ENCODE measurements around the gene ZACN. TPM values are rescaled to one million over a fixed set of nuclear protein-coding genes. Genes with fewer than 3 reads are reported as not detected.

ZACN gene
- total RNA-seq, 2 experiments from 2014 or later = 0.76 to 1.2 TPM

- no peaks in the 10 kb centered on the region for H3K9me3 ChIP-seq (ENCODE audit: low read length)
- TF ChIP-seq CTCF (conservative IDR thresholded peaks at IDR 0.05; ENCODE audit: low read length) (peak; percentile 62), EZH2phosphoT487 (IDR thresholded peaks at IDR 0.05; ENCODE audit: borderline replicate concordance, low read depth, low read length) (no peak)
- H3K79me2 ChIP-seq (ENCODE audit: insufficient read depth, low read depth, low read length) = no peaks in the 10 kb centered on the region
- ChIA-PET CTCF (ENCODE audit: unreplicated experiment) (interaction anchor here (0.6 to 1.8 kb wide), 5 partner anchors 21 to 185 kb away, joined by 3 to 11 read pairs (median 4); no protein-coding TSS in a partner anchor), POLR2A (interaction anchor here (1.0 to 2.9 kb wide), 4 partner anchors 51 to 57 kb away, joined by 3 to 9 read pairs (median 6); no protein-coding TSS in a partner anchor)
- H3K36me3 ChIP-seq (ENCODE audit: insufficient read depth, low read length) = no peaks in the 10 kb centered on the region
- peak; percentile 43 for DNase-seq (ENCODE audit: low spot score)
- no peak overlapping the region for H2AFZ ChIP-seq (ENCODE audit: low read length)
- no TSS peak for BruUV-seq (replicated peaks)
- intact Hi-C loops (cut with micrococcal nuclease; ENCODE audit: unreplicated experiment) = no loop called here
- H4K20me1 ChIP-seq (ENCODE audit: insufficient read depth, low read length) = no peaks in the 10 kb centered on the region
- H3K4me1 ChIP-seq (ENCODE audit: insufficient read depth, low read length, poor library complexity, severe bottlenecking) = peaks cover 22% of the 10 kb centered on the region
- no peak overlapping the region for H3K27ac ChIP-seq (ENCODE audit: low read depth, low read length, poor library complexity, severe bottlenecking)
- no peaks in the 10 kb centered on the region for H3K9me2 ChIP-seq (ENCODE audit: insufficient read depth, low read length)
- no peak overlapping the region for H3K4me3 ChIP-seq (ENCODE audit: low read depth, low read length, poor library complexity, severe bottlenecking)
- no peak overlapping the region for H3K4me2 ChIP-seq (ENCODE audit: low read length)
These were observed 45.8 kb downstream of the ZACN start for GRCh38 chr17:76124582-76125390.

- H3K36me3 ChIP-seq (ENCODE audit: insufficient read depth, low read length) = no peaks in the 10 kb centered on the region
- ChIA-PET POLR2A (interaction anchor here (1.0 to 2.9 kb wide), 4 partner anchors 51 to 66 kb away, joined by 3 to 9 read pairs (median 4); no protein-coding TSS in a partner anchor), CTCF (ENCODE audit: unreplicated experiment) (interaction anchor here (1.3 kb wide), 1 partner anchor 28 kb away, joined by 3 read pairs; no protein-coding TSS in a partner anchor)
- H4K20me1 ChIP-seq (ENCODE audit: insufficient read depth, low read length) = no peaks in the 10 kb centered on the region
- H3K9me2 ChIP-seq (ENCODE audit: insufficient read depth, low read length) = no peaks in the 10 kb centered on the region
- peaks cover 19% of the 10 kb centered on the region for H3K4me1 ChIP-seq (ENCODE audit: insufficient read depth, low read length, poor library complexity, severe bottlenecking)
- H3K27ac ChIP-seq (ENCODE audit: low read depth, low read length, poor library complexity, severe bottlenecking) = no peak overlapping the region
- intact Hi-C loops (cut with micrococcal nuclease; ENCODE audit: unreplicated experiment) = no loop called here
- H3K4me3 ChIP-seq (ENCODE audit: low read depth, low read length, poor library complexity, severe bottlenecking) = no peak overlapping the region
- DNase-seq (ENCODE audit: low spot score) = no peak
- H3K4me2 ChIP-seq (ENCODE audit: low read length) = no peak overlapping the region
- H3K79me2 ChIP-seq (ENCODE audit: insufficient read depth, low read depth, low read length) = no peaks in the 10 kb centered on the region
- H2AFZ ChIP-seq (ENCODE audit: low read length) = no peak overlapping the region
- BruUV-seq (replicated peaks) = no TSS peak
- no peaks in the 10 kb centered on the region for H3K9me3 ChIP-seq (ENCODE audit: low read length)
- no peak for TF ChIP-seq EZH2phosphoT487 (IDR thresholded peaks at IDR 0.05; ENCODE audit: borderline replicate concordance, low read depth, low read length)
- TF ChIP-seq CTCF (conservative IDR thresholded peaks at IDR 0.05; ENCODE audit: low read length) = peak; percentile 2; the same call in 1 of the 2 replicates
These were observed 46.4 kb downstream of the ZACN start for GRCh38 chr17:76125391-76125675.

- DNase-seq (ENCODE audit: low spot score) = no peak
- Histone ChIP-seq H3K9me3 (ENCODE audit: low read length) (no peaks in the 10 kb centered on the region), H3K79me2 (ENCODE audit: insufficient read depth, low read depth, low read length) (no peaks in the 10 kb centered on the region), H3K36me3 (ENCODE audit: insufficient read depth, low read length) (no peaks in the 10 kb centered on the region), H3K9me2 (ENCODE audit: insufficient read depth, low read length) (no peaks in the 10 kb centered on the region), H4K20me1 (ENCODE audit: insufficient read depth, low read length) (no peaks in the 10 kb centered on the region), H2AFZ (ENCODE audit: low read length) (no peak overlapping the region), H3K4me1 (ENCODE audit: insufficient read depth, low read length, poor library complexity, severe bottlenecking) (peaks cover 13% of the 10 kb centered on the region), H3K4me3 (ENCODE audit: low read depth, low read length, poor library complexity, severe bottlenecking) (no peak overlapping the region), H3K4me2 (ENCODE audit: low read length) (no peak overlapping the region), H3K27ac (ENCODE audit: low read depth, low read length, poor library complexity, severe bottlenecking) (no peak overlapping the region)
- ChIA-PET POLR2A (interaction anchor here (0.6 to 2.9 kb wide), 5 partner anchors 24 to 121 kb away, joined by 3 to 9 read pairs (median 5); no protein-coding TSS in a partner anchor), CTCF (ENCODE audit: unreplicated experiment) (interaction anchor here (1.1 to 1.6 kb wide), 3 partner anchors 27 to 173 kb away, joined by 3 to 8 read pairs (median 3); no protein-coding TSS in a partner anchor)
- no TSS peak for BruUV-seq (replicated peaks)
- TF ChIP-seq EZH2phosphoT487 (IDR thresholded peaks at IDR 0.05; ENCODE audit: borderline replicate concordance, low read depth, low read length) (no peak), CTCF (conservative IDR thresholded peaks at IDR 0.05; ENCODE audit: low read length) (no peak)
- intact Hi-C loops (cut with micrococcal nuclease; ENCODE audit: unreplicated experiment) = no loop called here
These were observed 46.9 kb downstream of the ZACN start for GRCh38 chr17:76125922-76126321.

All from OCI-LY7 (cell line).